Measurements from ENCODE around the gene CHCT1.

Gene CHCT1

GRCh38 chr17:60390925-60391470, 31.3 kb upstream of the CHCT1 start:
- peak in 1 of 2 experiments; percentile 32 for DNase-seq (ENCODE audit: low read depth in 1 of 2, low spot score in 1 of 2)
- H3K27me3 ChIP-seq (ENCODE audit: insufficient read depth, poor library complexity, severe bottlenecking), result no peaks in the 10 kb centered on the region
- H3K4me3 ChIP-seq (replicated peaks; ENCODE audit: insufficient read depth, low read length), result peak overlapping the region; percentile 88
- peak; percentile 38 for TF ChIP-seq REST (IDR thresholded peaks at IDR 0.05; ENCODE audit: insufficient replicate concordance, low read depth)
- no peak for TF ChIP-seq GABPA (IDR thresholded peaks at IDR 0.05; ENCODE audit: low read depth)
- peak overlapping the region; percentile 97 for H3K27ac ChIP-seq (replicated peaks)

GRCh38 chr17:60391471-60392041, 30.7 kb upstream of the CHCT1 start:
- Histone ChIP-seq H3K27ac (replicated peaks) (peak overlapping the region; percentile 97), H3K4me3 (replicated peaks; ENCODE audit: insufficient read depth, low read length) (peak overlapping the region; percentile 88), H3K27me3 (ENCODE audit: insufficient read depth, poor library complexity, severe bottlenecking) (no peaks in the 10 kb centered on the region)
- TF ChIP-seq POLR2AphosphoS5 (IDR thresholded peaks at IDR 0.05; ENCODE audit: low read depth) (no peak; the same call in 1 of the 2 replicates), GABPA (IDR thresholded peaks at IDR 0.05; ENCODE audit: low read depth) (no peak), SPI1 (IDR thresholded peaks at IDR 0.05; ENCODE audit: borderline replicate concordance, low read depth) (no peak), REST (IDR thresholded peaks at IDR 0.05; ENCODE audit: insufficient replicate concordance, low read depth) (no peak), CTCF (IDR thresholded peaks at IDR 0.05; ENCODE audit: insufficient read depth, low read length) (no peak)
- no peak for DNase-seq (ENCODE audit: low read depth in 1 of 2, low spot score in 1 of 2)

GRCh38 chr17:60392042-60392844, 30.0 kb upstream of the CHCT1 start, which contains the start of gene USP32:
Gene USP32, minus strand, starts transcription at chr17:60392133. Its CDS starts 194 bp downstream, at chr17:60391939.
- Histone ChIP-seq H3K4me3 (replicated peaks; ENCODE audit: insufficient read depth, low read length) (peak within 1 kb of the TSS; percentile 88), H3K27ac (replicated peaks) (peak within 1 kb of the TSS; percentile 97), H3K27me3 (ENCODE audit: insufficient read depth, poor library complexity, severe bottlenecking) (no peaks in the 10 kb centered on the region)
- peak; percentile 67 for TF ChIP-seq GABPA (IDR thresholded peaks at IDR 0.05; ENCODE audit: low read depth)
- TF ChIP-seq SPI1 (IDR thresholded peaks at IDR 0.05; ENCODE audit: borderline replicate concordance, low read depth), result peak; percentile 80
- peak; percentile 93 for TF ChIP-seq POLR2AphosphoS5 (IDR thresholded peaks at IDR 0.05; ENCODE audit: low read depth)
- no peak for TF ChIP-seq CTCF (IDR thresholded peaks at IDR 0.05; ENCODE audit: insufficient read depth, low read length)
- TF ChIP-seq REST (IDR thresholded peaks at IDR 0.05; ENCODE audit: insufficient replicate concordance, low read depth), result peak; percentile 50
- DNase-seq (ENCODE audit: low read depth in 1 of 2, low spot score in 1 of 2), result peak; percentile 96 to 99

Data from HL-60 (cell line).